ENCODE results near the gene PASK. TPM values are rescaled to one million over a fixed set of nuclear protein-coding genes. Genes with fewer than 3 reads are reported as not detected.

PASK gene
- total RNA-seq, 4 donors from 2014 or later = 0.10 to 0.36 (median 0.28) TPM

- intact Hi-C loops (cut with DNase I; ENCODE audit: low total_unique reads) = no loop called here
- ATAC-seq (no peak), DNase-seq (no peak)
Observed at GRCh38 chr2:241195506-241196130, 46.3 kb upstream of the PASK start.

GRCh38 chr2:241194811-241195210 is 45.5 kb upstream of the PASK start:
- no peaks in the 10 kb centered on the region for H3K9me3 ChIP-seq
- in situ Hi-C loops (cut with MboI; ENCODE audit: low sequenced_read_pairs in 4 of 4) (no loop called here), intact Hi-C loops (cut with DNase I; ENCODE audit: low total_unique reads) (no loop called here)
- H3K4me3 ChIP-seq = no peak overlapping the region
- no peak overlapping the region for H3K27ac ChIP-seq
- ATAC-seq (no peak), DNase-seq (no peak)
- TF ChIP-seq POLR2A (IDR thresholded peaks at IDR 0.05) (no peak), CTCF (IDR thresholded peaks at IDR 0.05 in 4 of 5, conservative IDR thresholded peaks at IDR 0.05 in 1 of 5) (no peak)
- no peaks in the 10 kb centered on the region for H3K4me1 ChIP-seq
- H3K27me3 ChIP-seq = no peaks in the 10 kb centered on the region
- no peaks in the 10 kb centered on the region for H3K36me3 ChIP-seq

More at GRCh38 chr2:241195506-241196130, 46.3 kb upstream of the PASK start:
- Histone ChIP-seq H3K4me1 (no peaks in the 10 kb centered on the region), H3K4me3 (no peak overlapping the region), H3K9me3 (no peaks in the 10 kb centered on the region), H3K36me3 (no peaks in the 10 kb centered on the region), H3K27ac (no peak overlapping the region), H3K27me3 (no peaks in the 10 kb centered on the region)
- no peak for TF ChIP-seq CTCF (IDR thresholded peaks at IDR 0.05 in 4 of 5, conservative IDR thresholded peaks at IDR 0.05 in 1 of 5)
- no peak for TF ChIP-seq POLR2A (IDR thresholded peaks at IDR 0.05)
- in situ Hi-C loops (cut with MboI; ENCODE audit: low sequenced_read_pairs in 4 of 4) = no loop called here

- Histone ChIP-seq H3K4me3 (no peak overlapping the region), H3K4me1 (no peaks in the 10 kb centered on the region), H3K27ac (no peak overlapping the region), H3K36me3 (no peaks in the 10 kb centered on the region), H3K9me3 (no peaks in the 10 kb centered on the region), H3K27me3 (no peaks in the 10 kb centered on the region)
- intact Hi-C loops (cut with DNase I; ENCODE audit: low total_unique reads) (no loop called here), in situ Hi-C loops (cut with MboI; ENCODE audit: low sequenced_read_pairs in 4 of 4) (no loop called here)
- no peak for TF ChIP-seq CTCF (IDR thresholded peaks at IDR 0.05 in 4 of 5, conservative IDR thresholded peaks at IDR 0.05 in 1 of 5)
- no peak for TF ChIP-seq POLR2A (IDR thresholded peaks at IDR 0.05)
- ATAC-seq (no peak), DNase-seq (no peak)
Observed at GRCh38 chr2:241193271-241193670, 44.0 kb upstream of the PASK start.

GRCh38 chr2:241191081-241191480 is 41.8 kb upstream of the PASK start:
- H3K4me3 ChIP-seq = no peak overlapping the region
- in situ Hi-C loops (cut with MboI; ENCODE audit: low sequenced_read_pairs in 4 of 4) (no loop called here), intact Hi-C loops (cut with DNase I; ENCODE audit: low total_unique reads) (no loop called here)
- no peaks in the 10 kb centered on the region for H3K9me3 ChIP-seq
- no peak for ATAC-seq
- no peak for DNase-seq
- no peaks in the 10 kb centered on the region for H3K36me3 ChIP-seq
- H3K4me1 ChIP-seq = no peaks in the 10 kb centered on the region
- H3K27me3 ChIP-seq = no peaks in the 10 kb centered on the region
- no peak overlapping the region for H3K27ac ChIP-seq
- TF ChIP-seq POLR2A (IDR thresholded peaks at IDR 0.05) = no peak
- TF ChIP-seq CTCF (IDR thresholded peaks at IDR 0.05 in 4 of 5, conservative IDR thresholded peaks at IDR 0.05 in 1 of 5) = no peak

Data from gastrocnemius medialis (tissue), 4 donors.